Endodermal cell (in vitro differentiated cells): ENCODE results near the gene TECRL. TPM values are rescaled to one million over a fixed set of nuclear protein-coding genes. Genes with fewer than 3 reads are reported as not detected.

Source experiments
- DNase-seq: peaks from one replicate; pipeline ENCODE4 v3.0.0-alpha.2; 2017
- H3K27ac ChIP-seq: 2 replicates; pipeline ENCODE4 v1.5.1; 2013; ENCODE audit warnings: mild to moderate bottlenecking, low read depth, low read length, moderate library complexity
- H3K27me3 ChIP-seq: 2 replicates; pipeline ENCODE4 v1.6.1; 2013; ENCODE audit warnings: mild to moderate bottlenecking, low read length, moderate library complexity; ENCODE audit not compliant: insufficient read depth, control insufficient read depth, poor library complexity, severe bottlenecking
- H3K36me3 ChIP-seq: 2 replicates; pipeline ENCODE4 v1.7.0; 2013; ENCODE audit warnings: mild to moderate bottlenecking, low read length, moderate library complexity; ENCODE audit not compliant: control insufficient read depth, insufficient read depth
- H3K4me1 ChIP-seq: one replicate; pipeline ENCODE4 v1.7.0; 2013; ENCODE audit warnings: low read length; ENCODE audit not compliant: control insufficient read depth, insufficient read depth
- H3K4me3 ChIP-seq: 2 replicates; pipeline ENCODE4 v1.5.1; 2013; ENCODE audit warnings: mild to moderate bottlenecking, low read length, moderate library complexity
- H3K9ac ChIP-seq: 2 replicates; pipeline ENCODE4 v1.6.1; 2013; ENCODE audit warnings: mild to moderate bottlenecking, low read length, moderate library complexity; ENCODE audit not compliant: poor library complexity, severe bottlenecking; ENCODE audit errors: extremely low read depth
- H3K9me3 ChIP-seq: 2 replicates; pipeline ENCODE4 v1.6.1; 2013; ENCODE audit warnings: mild to moderate bottlenecking, low read length, moderate library complexity; ENCODE audit not compliant: control insufficient read depth
- H3K27ac Mint-ChIP-seq: 2 replicates; pipeline ENCODE4 v1.8.0; 2020; ENCODE audit warnings: mixed read lengths
- H3K27me3 Mint-ChIP-seq: 2 replicates; pipeline ENCODE4 v1.8.0; 2021; ENCODE audit warnings: mild to moderate bottlenecking, mixed read lengths; ENCODE audit not compliant: insufficient read depth
- H3K36me3 Mint-ChIP-seq: 2 replicates; pipeline ENCODE4 v1.8.0; 2020; ENCODE audit warnings: low read depth, mixed read lengths
- H3K4me1 Mint-ChIP-seq: 2 replicates; pipeline ENCODE4 v1.8.0; 2020; ENCODE audit warnings: mixed read lengths
- H3K4me3 Mint-ChIP-seq: 2 replicates; pipeline ENCODE4 v1.8.0; 2020; ENCODE audit warnings: mild to moderate bottlenecking, moderate library complexity, mixed read lengths
- H3K9me3 Mint-ChIP-seq: 2 replicates; pipeline ENCODE4 v1.8.0; 2020; ENCODE audit warnings: mild to moderate bottlenecking, mixed read lengths
- CTCF ChIP-seq: fragments of 200-600 bp; sonication (generic); conservative IDR thresholded peaks from 2 replicates; pipeline ENCODE4 v1.5.0; 2021; ENCODE audit warnings: antibody characterized with exemption, mild to moderate bottlenecking
- WGBS, 2 experiments: methylation state at CpG; one replicate each; pipeline versions ENCODE4 v1.1.5 to v1.1.7; 2013; ENCODE audit warnings: missing lambda C conversion rate in 2 of 2, mixed read lengths in 1 of 2; ENCODE audit not compliant: insufficient coverage in 1 of 2, insufficient read length in 1 of 2; 5-methylcytosine and 5-hydroxymethylcytosine counted together
- total RNA-seq, 2 donors: library from RNA; stranded (reverse); fragmentation: NEBNext Ultra II Directional in 1 of 2; extraction: Animal tissue kit (Norgen Biotek cat#: 25700) in 1 of 2; gene quantifications; 2 replicates in 1 of 2; 3 replicates in 1 of 2; pipeline ENCODE4 v1.2.1, GENCODE V29; 2021

The TECRL gene
- total RNA-seq, 2 donors from 2014 or later: not detected

- TF ChIP-seq CTCF: no peak
- WGBS, 2 experiments: 89% methylated on average over 1 of the region's 1 CpG; no CpG with 5 or more reads in 1 of the 2 experiments
- Mint-ChIP-seq H3K4me3 (no peak overlapping the region), H3K27me3 (no peaks in the 10 kb centered on the region), H3K9me3 (no peaks in the 10 kb centered on the region), H3K27ac (no peak overlapping the region), H3K36me3 (no peaks in the 10 kb centered on the region), H3K4me1 (no peaks in the 10 kb centered on the region)
- Histone ChIP-seq H3K36me3 (no peaks in the 10 kb centered on the region), H3K27ac (no peak overlapping the region), H3K27me3 (no peaks in the 10 kb centered on the region), H3K4me3 (no peak overlapping the region), H3K4me1 (no peaks in the 10 kb centered on the region), H3K9ac (no peak overlapping the region), H3K9me3 (no peaks in the 10 kb centered on the region)
- no peak for DNase-seq
Observed at GRCh38 chr4:64388252-64388651, 21.0 kb downstream of the TECRL start.

GRCh38 chr4:64385220-64385619, 24.0 kb downstream of the TECRL start:
- no peak overlapping the region for H3K4me3 ChIP-seq
- H3K27ac ChIP-seq: no peak overlapping the region
- Mint-ChIP-seq H3K4me3 (no peak overlapping the region), H3K36me3 (no peaks in the 10 kb centered on the region), H3K27me3 (no peaks in the 10 kb centered on the region), H3K27ac (no peak overlapping the region), H3K9me3 (no peaks in the 10 kb centered on the region), H3K4me1 (no peaks in the 10 kb centered on the region)
- no peak overlapping the region for H3K9ac ChIP-seq
- TF ChIP-seq CTCF: no peak
- H3K27me3 ChIP-seq: no peaks in the 10 kb centered on the region
- no peak for DNase-seq
- no peaks in the 10 kb centered on the region for H3K9me3 ChIP-seq
- WGBS, 2 experiments: 97% methylated on average over 1 of the region's 1 CpG; no CpG with 5 or more reads in 1 of the 2 experiments
- no peaks in the 10 kb centered on the region for H3K36me3 ChIP-seq
- H3K4me1 ChIP-seq: no peaks in the 10 kb centered on the region

- Histone ChIP-seq H3K9ac (no peak overlapping the region), H3K4me1 (no peaks in the 10 kb centered on the region), H3K27me3 (no peaks in the 10 kb centered on the region), H3K27ac (no peak overlapping the region), H3K4me3 (no peak overlapping the region), H3K36me3 (no peaks in the 10 kb centered on the region), H3K9me3 (no peaks in the 10 kb centered on the region)
- no peak overlapping the region for H3K4me3 Mint-ChIP-seq
- no peaks in the 10 kb centered on the region for H3K9me3 Mint-ChIP-seq
- DNase-seq: no peak
- no peaks in the 10 kb centered on the region for H3K27me3 Mint-ChIP-seq
- no peak for TF ChIP-seq CTCF
- whole genome bisulfite sequencing, 2 experiments: 81% methylated on average over 1 of the region's 1 CpG; no CpG with 5 or more reads in 1 of the 2 experiments
- no peak overlapping the region for H3K27ac Mint-ChIP-seq
- H3K4me1 Mint-ChIP-seq: no peaks in the 10 kb centered on the region
- no peaks in the 10 kb centered on the region for H3K36me3 Mint-ChIP-seq
Observed at GRCh38 chr4:64384237-64385203, 24.7 kb downstream of the TECRL start.
